Measurements from ENCODE around the gene GPR61. TPM values are rescaled to one million over a fixed set of nuclear protein-coding genes. Genes with fewer than 3 reads are reported as not detected.

Gene GPR61
- total RNA-seq, 1 experiment from 2014 or later: 0.48 TPM

DNA sequence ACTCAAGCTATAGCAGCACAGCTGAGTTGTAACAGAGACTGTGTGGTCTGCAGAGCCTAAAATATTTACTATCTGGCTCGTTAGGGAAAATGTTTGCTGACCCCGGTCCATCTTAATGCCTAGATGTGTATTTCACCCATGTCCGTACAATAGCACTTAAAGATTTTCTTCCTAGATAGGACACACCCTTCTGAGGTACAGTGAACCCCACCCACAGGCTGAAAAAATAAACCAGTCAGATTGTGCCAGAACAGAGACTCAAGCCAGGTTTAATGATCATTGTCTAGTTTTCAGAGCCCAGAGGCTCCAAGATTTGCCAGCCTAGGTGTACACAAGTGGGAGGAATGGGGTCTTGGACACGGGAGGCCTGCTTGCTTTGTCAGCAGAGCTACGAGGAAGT, 35.7 kb upstream of the GPR61 start:
- H3K23ac ChIP-seq (ENCODE audit: insufficient read length, low read depth, low read length): no peak overlapping the region
- H3K56ac ChIP-seq (ENCODE audit: insufficient read length, low read depth, low read length): no peak overlapping the region
- H4K91ac ChIP-seq (ENCODE audit: insufficient read length, low read depth, low read length): no peak overlapping the region
- no peak overlapping the region for H2BK5ac ChIP-seq (ENCODE audit: insufficient read length, low read length)
- no peaks in the 10 kb centered on the region for H3K79me1 ChIP-seq (ENCODE audit: insufficient read depth, low read depth, low read length, poor library complexity, severe bottlenecking)
- Mint-ChIP-seq H3K27me3 (ENCODE audit: low read depth) (peaks cover 21% of the 10 kb centered on the region), H3K36me3 (ENCODE audit: insufficient read depth in 1 of 3, low read depth in 3 of 3) (peaks cover 0 to 5% (median 2%) of the 10 kb centered on the region in 3 experiments; a peak in 3 of 7 replicates), H3K9me3 (no peaks in the 10 kb centered on the region), H3K27ac (no peak overlapping the region), H3K4me3 (no peak overlapping the region), H3K4me1 (peaks cover 9 to 10% of the 10 kb centered on the region in 2 experiments)
- no peak overlapping the region for H3K27ac ChIP-seq (ENCODE audit: insufficient read length, low read depth, low read length)
- no peak overlapping the region for H3K9ac ChIP-seq (ENCODE audit: extremely low read depth, insufficient read length, low read length)
- H2AFZ ChIP-seq (ENCODE audit: low read length): no peak overlapping the region
- H2BK20ac ChIP-seq (ENCODE audit: low read depth, low read length, poor library complexity, severe bottlenecking): no peak overlapping the region
- no peaks in the 10 kb centered on the region for H3K4me1 ChIP-seq (ENCODE audit: insufficient read depth, low read length)
- H4K20me1 ChIP-seq (ENCODE audit: control insufficient read depth, insufficient read depth, insufficient read length): no peaks in the 10 kb centered on the region
- no peak overlapping the region for H3K4ac ChIP-seq (ENCODE audit: low read depth, low read length)
- no peak overlapping the region for H3K18ac ChIP-seq (ENCODE audit: insufficient read length, low read depth, low read length)
- H3T11ph ChIP-seq (ENCODE audit: low read length): no peak overlapping the region
- no peak overlapping the region for H2BK120ac ChIP-seq (ENCODE audit: low read depth, low read length, poor library complexity, severe bottlenecking)
- no peak for DNase-seq
- H3K14ac ChIP-seq (ENCODE audit: insufficient read depth, low read length): no peak overlapping the region
- H2BK15ac ChIP-seq (ENCODE audit: low read depth, low read length): no peak overlapping the region
- H2AK5ac ChIP-seq (ENCODE audit: insufficient read length, low read length): no peak overlapping the region
- WGBS (ENCODE audit: extremely low coverage, insufficient read length, low lambda C conversion rate): no CpG with 5 or more reads among the region's 5 CpGs
- TF ChIP-seq, protein P1, sequence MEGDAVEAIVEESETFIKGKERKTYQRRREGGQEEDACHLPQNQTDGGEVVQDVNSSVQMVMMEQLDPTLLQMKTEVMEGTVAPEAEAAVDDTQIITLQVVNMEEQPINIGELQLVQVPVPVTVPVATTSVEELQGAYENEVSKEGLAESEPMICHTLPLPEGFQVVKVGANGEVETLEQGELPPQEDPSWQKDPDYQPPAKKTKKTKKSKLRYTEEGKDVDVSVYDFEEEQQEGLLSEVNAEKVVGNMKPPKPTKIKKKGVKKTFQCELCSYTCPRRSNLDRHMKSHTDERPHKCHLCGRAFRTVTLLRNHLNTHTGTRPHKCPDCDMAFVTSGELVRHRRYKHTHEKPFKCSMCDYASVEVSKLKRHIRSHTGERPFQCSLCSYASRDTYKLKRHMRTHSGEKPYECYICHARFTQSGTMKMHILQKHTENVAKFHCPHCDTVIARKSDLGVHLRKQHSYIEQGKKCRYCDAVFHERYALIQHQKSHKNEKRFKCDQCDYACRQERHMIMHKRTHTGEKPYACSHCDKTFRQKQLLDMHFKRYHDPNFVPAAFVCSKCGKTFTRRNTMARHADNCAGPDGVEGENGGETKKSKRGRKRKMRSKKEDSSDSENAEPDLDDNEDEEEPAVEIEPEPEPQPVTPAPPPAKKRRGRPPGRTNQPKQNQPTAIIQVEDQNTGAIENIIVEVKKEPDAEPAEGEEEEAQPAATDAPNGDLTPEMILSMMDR (conservative IDR thresholded peaks at IDR 0.05): no peak
- H4K8ac ChIP-seq (replicated peaks; ENCODE audit: insufficient read length, low read depth, low read length): no peak overlapping the region
- no peak overlapping the region for H3K4me2 ChIP-seq (ENCODE audit: insufficient read depth, insufficient read length, low read length)
- no peak overlapping the region for H2BK12ac ChIP-seq (ENCODE audit: insufficient read length, low read depth, low read length)
- H3K23me2 ChIP-seq (ENCODE audit: insufficient read length, low read depth, low read length, poor library complexity, severe bottlenecking): no peaks in the 10 kb centered on the region
- H3K79me2 ChIP-seq (ENCODE audit: insufficient read depth, low read length): no peaks in the 10 kb centered on the region
- H4K5ac ChIP-seq (ENCODE audit: insufficient read length, low read depth, low read length): no peak overlapping the region
- H3K27me3 ChIP-seq (ENCODE audit: insufficient read depth, low read length): no peaks in the 10 kb centered on the region
- no peaks in the 10 kb centered on the region for H3K9me3 ChIP-seq (ENCODE audit: control insufficient read depth, low read depth, low read length)
